ENCODE data around the gene SLC35A3.
A peak's percentile ranks its signal among the peaks of the same experiment; 100 is the strongest.
"Not testable (repeated sequence)": the region's sequence is repeated elsewhere in the genome, so short reads cannot be mapped to it uniquely, and the experiment has no call there.

The SLC35A3 gene

GRCh38 chr1:99969729-99970621 lies at the start of gene SLC35A3:
Gene SLC35A3 (plus strand): TSS chr1:99969996. CDS start chr1:99993555, 23,559 bp downstream.
- DNase-seq = peak; percentile 88

DNA sequence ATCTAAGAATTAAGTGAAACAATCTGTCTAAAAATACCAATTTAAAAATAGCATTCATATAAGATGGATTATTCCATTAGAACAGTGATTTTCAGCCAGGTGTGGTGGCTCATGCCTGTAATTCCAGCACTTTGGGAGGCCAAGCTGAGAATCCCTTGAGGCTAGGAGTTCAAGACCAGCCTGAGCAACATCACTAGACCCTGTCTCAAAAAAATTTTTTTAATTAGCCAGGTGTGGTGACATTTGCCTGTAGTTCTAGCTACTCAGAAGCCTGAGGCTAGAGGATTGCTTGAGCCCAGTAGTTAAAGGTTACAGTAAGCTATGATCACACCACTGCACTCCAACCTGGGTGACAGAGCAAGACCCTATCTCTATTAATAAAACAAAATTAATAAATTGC lies 35.0 kb upstream of the SLC35A3 start:
- DNase-seq = no peak

DNA sequence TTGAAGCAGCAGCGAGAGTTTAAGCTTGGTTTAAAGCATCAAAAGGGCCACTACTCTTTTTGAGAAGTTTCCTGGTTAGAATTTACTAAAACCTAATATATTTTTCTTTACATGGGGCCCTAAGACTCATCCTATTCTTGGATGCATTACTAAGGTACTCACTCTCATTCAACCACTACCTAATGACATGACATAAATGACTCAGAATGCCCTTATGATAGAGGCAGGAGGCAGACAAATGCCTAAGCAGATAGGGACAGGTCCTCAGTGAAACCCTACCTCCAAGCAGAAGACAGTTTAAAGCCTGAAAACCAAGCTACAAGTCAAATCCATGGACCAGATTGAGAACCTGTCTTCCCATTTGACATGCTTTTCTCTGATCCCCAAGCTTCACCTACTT lies 34.3 kb upstream of the SLC35A3 start:
- no peak for DNase-seq

DNA sequence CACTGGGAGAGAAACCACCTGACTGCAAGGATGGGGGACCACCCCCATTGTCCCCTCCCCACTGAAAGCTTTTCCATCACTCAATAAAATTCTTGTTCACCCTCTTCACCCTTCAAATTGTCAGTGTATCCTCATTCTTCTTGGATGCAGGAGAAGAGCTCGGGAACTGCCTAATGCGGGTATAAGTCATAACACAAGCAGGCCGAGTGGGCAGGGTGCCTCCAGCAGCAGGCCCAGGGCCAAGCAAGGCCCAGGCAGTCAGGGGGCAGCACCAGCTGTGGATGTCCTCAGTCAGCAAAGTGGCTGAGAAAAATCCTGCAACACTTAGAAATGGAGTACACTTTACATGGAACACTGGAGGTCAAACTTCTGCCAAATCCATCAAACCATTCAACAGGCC lies 33.7 kb upstream of the SLC35A3 start:
- DNase-seq = no peak

GRCh38 chr1:99942723-99943122 lies 27.1 kb upstream of the SLC35A3 start:
- no peak for DNase-seq

DNA sequence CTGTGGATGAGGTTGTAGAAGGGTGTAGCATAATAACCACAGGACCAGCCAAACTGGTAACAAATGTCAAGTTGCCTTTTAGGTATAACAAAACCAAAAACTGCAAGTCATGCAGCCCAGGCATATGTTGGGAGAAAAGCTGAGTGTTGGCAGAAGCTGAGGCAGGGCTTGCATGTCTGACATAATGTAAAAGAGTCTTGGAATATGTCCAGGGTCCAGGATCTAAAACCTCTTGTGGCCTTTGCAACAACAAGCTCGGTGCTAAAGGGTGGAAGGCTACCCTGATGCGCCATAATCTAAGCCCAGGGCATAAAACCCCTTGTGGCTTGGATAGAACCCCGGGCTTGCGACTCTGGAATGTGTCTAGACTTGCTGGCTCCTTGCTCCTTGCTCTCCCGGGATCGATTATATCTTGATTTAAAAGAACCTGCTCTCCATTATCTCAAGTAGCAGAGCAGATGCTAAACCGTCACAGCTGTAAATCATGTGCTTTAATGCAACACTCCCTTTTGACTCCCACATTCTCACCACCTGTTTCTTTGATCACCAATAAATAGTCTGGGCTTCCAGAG lies 26.5 kb upstream of the SLC35A3 start:
- DNase-seq = peak; percentile 78

GRCh38 chr1:99944192-99944591 lies 25.6 kb upstream of the SLC35A3 start:
- no peak for DNase-seq

- DNase-seq = no peak
Observed at GRCh38 chr1:99945174-99945573, 24.6 kb upstream of the SLC35A3 start.

- no peak for DNase-seq
Observed at GRCh38 chr1:99950486-99950885, 19.3 kb upstream of the SLC35A3 start.

GRCh38 chr1:99952522-99952921 lies 17.3 kb upstream of the SLC35A3 start:
- DNase-seq = no peak

- no peak for DNase-seq
Observed at GRCh38 chr1:99955375-99955774, 14.4 kb upstream of the SLC35A3 start.

- DNase-seq = peak; percentile 7
Observed at GRCh38 chr1:99956755-99957154, 13.0 kb upstream of the SLC35A3 start.

DNA sequence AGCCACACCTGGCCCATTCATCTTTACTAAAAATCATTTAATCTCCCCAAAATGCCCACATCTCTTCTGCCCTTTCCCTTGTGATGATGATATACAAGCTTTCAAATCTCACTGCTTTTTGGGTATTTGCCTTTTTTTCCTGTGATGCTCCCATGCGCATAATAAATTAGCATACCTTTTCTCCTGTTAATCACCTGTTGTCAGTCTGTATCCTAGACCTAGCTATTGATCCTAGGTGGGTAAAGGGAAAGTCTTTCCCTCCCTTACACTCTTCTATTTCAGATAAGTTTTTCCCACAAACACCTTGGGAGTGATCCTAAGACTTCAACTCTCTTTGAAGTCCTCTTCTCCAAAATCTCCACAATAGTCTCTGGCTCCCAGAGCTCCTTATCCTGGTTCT lies 12.0 kb upstream of the SLC35A3 start:
- no peak for DNase-seq

DNA sequence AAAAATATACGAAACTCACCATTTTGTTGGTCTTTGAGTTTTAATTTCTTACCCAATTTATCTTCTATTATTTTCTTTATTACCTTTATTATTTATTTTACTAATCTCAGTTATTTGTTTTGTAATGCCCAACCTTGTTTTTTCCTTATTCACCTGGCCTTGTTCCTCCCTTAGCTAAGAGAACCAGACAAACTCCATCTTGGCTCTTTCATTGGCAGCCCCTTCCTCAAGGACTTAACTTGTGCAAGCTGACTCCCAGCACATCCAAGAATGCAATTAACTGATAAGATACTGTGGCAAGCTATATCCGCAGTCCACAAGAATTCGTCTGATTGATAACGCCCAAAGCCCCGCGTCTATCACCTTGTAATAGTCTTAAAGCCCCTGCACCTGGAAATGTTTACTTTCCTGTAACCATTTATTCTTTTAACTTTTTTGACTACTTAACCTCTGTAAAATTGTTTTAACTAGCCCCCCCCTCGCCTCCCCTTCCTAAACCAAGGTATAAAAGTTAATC lies 10.5 kb upstream of the SLC35A3 start:
- DNase-seq = not testable (repeated sequence)

DNA sequence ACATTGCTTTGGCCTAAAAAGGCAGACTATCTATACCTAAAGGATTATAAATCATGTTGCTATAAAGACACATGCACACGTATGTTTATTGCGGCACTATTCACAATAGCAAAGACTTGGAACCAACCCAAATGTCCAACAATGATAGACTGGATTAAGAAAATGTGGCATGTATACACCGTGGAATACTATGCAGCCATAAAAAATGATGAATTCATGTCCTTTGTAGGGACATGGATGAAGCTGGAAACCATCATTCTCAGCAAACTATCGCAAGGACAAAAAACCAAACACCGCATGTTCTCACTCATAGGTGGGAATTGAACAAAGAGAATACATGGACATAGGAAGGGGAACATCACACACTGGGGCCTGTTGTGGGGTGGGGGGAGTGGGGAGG lies 9.5 kb upstream of the SLC35A3 start:
- not testable (repeated sequence) for DNase-seq

DNA sequence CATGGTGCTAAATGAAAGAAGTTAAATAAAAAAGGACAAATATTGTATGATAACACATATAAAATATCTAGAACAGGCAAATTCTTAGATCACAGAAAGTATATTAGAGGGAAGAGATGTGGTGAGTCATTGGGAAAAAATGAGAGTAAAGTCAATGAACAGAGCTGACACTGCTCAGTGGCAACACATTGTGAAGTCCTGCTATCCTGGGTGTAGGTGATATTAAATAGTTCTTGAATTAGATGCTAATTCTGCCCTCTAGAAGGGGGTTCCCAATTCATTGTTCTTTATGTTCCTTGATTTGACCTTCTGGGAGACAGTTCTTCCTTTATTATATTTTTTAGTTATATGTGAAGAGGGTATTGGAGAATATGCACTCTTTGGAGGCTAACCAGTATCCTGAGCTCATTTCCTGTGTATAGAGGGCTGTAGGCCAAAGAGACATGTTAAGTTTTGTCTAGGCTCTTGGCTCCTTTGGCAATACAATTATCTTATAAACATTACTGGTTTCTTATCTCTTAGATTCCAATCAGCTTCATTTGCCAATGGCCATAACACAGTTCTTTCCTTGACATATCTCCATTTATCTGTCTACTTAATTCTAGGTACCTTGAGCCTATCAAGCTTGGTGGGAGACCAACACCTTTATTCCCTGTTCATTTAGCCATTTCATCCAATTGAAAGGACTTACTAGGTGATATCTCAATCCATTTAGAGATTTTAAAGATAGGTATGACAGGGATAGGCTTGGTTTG lies 6.6 kb upstream of the SLC35A3 start:
- DNase-seq = no peak

- DNase-seq = peak; percentile 13
Observed at GRCh38 chr1:99964806-99965205, 5.0 kb upstream of the SLC35A3 start.

GRCh38 chr1:99965646-99966375 lies 4.0 kb upstream of the SLC35A3 start:
- no peak for DNase-seq

DNA sequence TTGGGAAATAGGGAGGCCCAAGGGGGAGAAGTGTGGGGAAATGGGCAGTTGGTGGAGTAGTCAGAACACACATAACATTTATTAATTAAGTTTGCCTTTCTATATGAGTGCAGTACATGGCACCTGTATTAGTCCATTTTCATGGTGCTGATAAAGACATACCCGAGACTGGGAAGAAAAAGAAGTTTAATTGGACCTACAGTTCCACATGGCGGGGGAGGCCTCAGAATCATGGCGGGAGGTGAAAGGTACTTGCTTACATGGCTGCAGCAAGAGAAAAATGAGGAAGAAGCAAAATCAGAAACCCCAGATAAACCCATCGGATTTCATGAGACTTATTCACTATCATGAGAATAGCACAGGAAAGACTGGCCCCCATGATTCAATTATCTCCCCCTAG lies 1.6 kb upstream of the SLC35A3 start:
- DNase-seq = no peak

DNA sequence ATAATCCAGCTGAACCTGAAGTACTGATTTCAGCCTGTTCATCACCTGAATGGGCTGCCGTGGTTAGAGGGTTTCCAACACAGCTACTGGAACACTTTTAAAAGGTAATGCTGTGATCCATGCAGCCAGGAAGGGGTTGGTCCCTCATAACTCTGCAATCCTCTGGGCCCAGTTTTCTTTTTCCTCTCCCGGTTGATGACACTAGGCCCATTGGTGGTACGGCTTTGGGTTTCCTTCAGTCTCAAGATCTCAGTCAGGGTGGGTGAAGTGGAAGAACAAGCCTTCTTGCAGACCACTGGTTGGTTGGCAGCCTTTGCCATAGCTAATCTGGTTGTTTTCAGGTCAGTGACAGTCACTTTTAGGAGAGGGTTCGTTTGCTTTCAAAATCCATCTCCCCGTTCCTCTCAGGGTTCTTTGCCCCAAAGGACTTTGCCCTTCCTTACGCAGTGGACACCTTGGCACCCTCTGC lies 502 bp upstream of the SLC35A3 start:
- peak; percentile 69 for DNase-seq

DNA sequence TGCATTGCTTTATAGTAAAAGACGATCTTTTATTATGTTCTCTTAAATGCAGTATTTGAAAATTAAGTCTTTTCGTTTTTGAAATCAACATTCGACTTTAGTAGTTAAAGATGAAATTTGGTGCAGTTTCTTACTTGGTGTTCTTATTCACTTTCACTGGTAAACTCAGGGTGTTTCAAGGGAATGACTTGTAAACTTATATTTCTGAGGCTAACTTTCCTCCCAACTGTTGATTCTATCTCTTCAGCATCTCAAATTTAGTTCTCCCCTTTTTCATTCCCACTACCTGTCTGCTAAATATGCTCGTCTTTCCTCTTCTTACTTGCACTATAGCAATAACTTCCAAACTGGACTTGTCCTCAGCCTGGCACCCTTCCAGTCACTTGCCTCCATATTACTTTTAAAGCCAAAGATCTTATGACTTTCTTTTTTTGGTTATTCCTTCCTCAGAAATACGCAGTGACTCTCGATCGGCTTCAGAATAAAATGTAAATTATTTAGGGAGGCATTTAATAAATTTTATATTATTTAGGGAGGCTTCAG lies 988 bp downstream of the SLC35A3 start:
- DNase-seq = no peak

DNA sequence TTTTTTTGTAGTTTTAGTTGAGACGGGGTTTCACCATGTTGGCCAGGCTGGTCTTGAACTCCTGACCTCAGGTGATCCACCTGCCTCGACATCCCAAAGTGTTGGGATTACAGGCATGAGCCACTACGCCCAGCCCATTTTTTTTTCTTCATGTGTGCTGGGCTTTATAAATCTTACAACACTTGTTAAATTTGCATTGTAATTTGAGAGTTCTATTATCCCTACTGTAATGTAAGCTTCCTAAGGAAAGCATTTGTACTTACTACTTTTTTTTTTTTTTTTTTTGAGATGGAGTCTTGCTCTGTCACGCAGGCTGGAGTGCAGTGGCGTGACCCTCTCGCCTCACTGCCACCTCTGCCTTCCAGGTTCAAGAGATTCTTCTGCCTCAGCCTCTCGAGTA lies 2.3 kb downstream of the SLC35A3 start:
- not testable (repeated sequence) for DNase-seq

Data from OCI-M1 (cell line).